ENCODE results near the gene NXN.
"Not testable (repeated sequence)": the region's sequence is repeated elsewhere in the genome, so short reads cannot be mapped to it uniquely, and the experiment has no call there.

The NXN gene

DNA sequence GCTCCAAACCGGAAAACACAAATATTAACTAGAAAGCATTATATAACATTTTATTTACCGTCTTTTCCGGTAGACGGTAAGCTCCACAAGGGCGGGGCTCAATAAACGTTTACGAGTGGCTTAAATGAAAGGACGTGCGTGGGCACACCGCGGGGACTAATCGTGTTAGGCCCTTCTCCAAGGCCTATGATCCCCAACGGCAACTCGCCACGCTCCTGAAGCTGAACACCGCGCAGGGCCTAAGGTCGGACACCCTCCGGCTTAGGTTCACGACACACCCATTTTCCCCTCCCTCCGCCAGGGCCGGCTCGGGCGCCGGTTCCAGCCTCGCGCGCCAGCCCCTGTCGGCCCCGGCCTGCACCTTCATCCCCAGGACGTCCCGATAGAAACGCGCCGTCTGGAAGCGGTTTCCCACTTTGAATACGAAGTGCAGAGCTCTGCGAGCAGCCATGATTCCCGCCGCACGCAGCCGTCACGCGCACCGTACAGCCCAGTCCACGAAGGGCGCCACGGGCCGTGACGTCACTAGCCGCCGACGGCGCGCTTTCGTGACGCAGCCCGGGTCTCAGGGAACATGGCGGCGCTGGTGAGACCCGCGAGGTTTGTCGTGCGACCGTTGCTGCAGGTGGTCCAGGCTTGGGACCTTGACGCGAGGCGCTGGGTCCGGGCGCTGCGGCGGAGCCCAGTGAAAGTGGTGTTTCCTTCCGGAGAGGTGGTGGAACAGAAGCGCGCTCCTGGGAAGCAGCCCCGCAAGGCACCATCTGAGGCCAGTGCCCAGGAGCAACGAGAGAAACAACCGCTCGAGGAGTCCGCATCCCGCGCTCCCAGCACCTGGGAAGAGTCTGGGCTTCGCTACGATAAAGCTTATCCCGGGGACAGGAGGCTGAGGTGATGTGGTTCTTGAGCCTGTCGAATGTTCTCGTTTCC, 197.5 kb downstream of the NXN start, which contains the start of the genes GLOD4 and MRM3:
Gene GLOD4 (minus strand): TSS at position 476 of the 927 bp plus-strand sequence. CDS start 25 bp downstream, at position 451.
Gene MRM3 (plus strand): TSS at position 549 of the 927 bp plus-strand sequence. CDS start 26 bp downstream, at position 575.
- Histone ChIP-seq H3K27ac (ENCODE audit: low read depth, low read length) (peak within 1 kb of the TSS; percentile 72), H3K4me3 (ENCODE audit: low read length) (peak within 1 kb of the TSS; percentile 96), H3K4me1 (ENCODE audit: control insufficient read depth, insufficient read depth, low read length) (peaks cover 6% of the 10 kb centered on the region), H3K27me3 (ENCODE audit: control insufficient read depth, insufficient read depth, low read length) (no peaks in the 10 kb centered on the region), H3K9ac (ENCODE audit: low read length) (peak within 1 kb of the TSS; percentile 84), H3K36me3 (ENCODE audit: control insufficient read depth, insufficient read depth, low read length) (peaks cover 4% of the 10 kb centered on the region)

DNA sequence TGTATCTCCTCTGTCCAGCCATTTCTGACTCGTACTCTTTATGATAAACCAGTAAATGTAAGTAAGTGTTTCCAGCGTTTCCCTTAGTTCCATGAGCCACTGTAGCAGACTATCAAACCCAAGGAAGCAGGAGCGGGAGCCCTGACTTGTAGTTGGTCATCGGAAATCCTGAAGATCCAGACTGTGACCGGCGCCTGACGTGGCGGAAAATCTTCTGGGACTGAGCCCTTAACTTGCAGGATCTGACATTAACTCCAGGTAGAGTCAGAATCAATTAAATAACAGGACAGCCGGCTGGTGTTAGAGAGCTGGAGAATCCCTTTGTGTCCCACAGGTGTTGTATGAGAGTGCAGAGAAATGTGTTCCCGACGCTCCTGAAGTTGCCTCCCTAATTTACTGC, 201.5 kb downstream of the NXN start:
- no peak overlapping the region for H3K9ac ChIP-seq (ENCODE audit: low read length)
- H3K36me3 ChIP-seq (ENCODE audit: control insufficient read depth, insufficient read depth, low read length), result peaks cover 26% of the 10 kb centered on the region
- peaks cover 6% of the 10 kb centered on the region for H3K4me1 ChIP-seq (ENCODE audit: control insufficient read depth, insufficient read depth, low read length)
- no peak overlapping the region for H3K27ac ChIP-seq (ENCODE audit: low read depth, low read length)
- H3K4me3 ChIP-seq (ENCODE audit: low read length), result no peak overlapping the region
- no peaks in the 10 kb centered on the region for H3K27me3 ChIP-seq (ENCODE audit: control insufficient read depth, insufficient read depth, low read length)

- Histone ChIP-seq H3K9ac (ENCODE audit: low read length) (no peak overlapping the region), H3K4me1 (ENCODE audit: control insufficient read depth, insufficient read depth, low read length) (no peaks in the 10 kb centered on the region), H3K27ac (ENCODE audit: low read depth, low read length) (no peak overlapping the region), H3K27me3 (ENCODE audit: control insufficient read depth, insufficient read depth, low read length) (no peaks in the 10 kb centered on the region), H3K36me3 (ENCODE audit: control insufficient read depth, insufficient read depth, low read length) (peaks cover 35% of the 10 kb centered on the region), H3K4me3 (ENCODE audit: low read length) (no peak overlapping the region)
Observed at GRCh38 chr17:774313-774584, 205.3 kb downstream of the NXN start.

- H3K4me3 ChIP-seq (ENCODE audit: low read length), result no peak overlapping the region
- no peaks in the 10 kb centered on the region for H3K27me3 ChIP-seq (ENCODE audit: control insufficient read depth, insufficient read depth, low read length)
- H3K36me3 ChIP-seq (ENCODE audit: control insufficient read depth, insufficient read depth, low read length), result peaks cover 38% of the 10 kb centered on the region
- H3K4me1 ChIP-seq (ENCODE audit: control insufficient read depth, insufficient read depth, low read length), result no peaks in the 10 kb centered on the region
- no peak overlapping the region for H3K9ac ChIP-seq (ENCODE audit: low read length)
- no peak overlapping the region for H3K27ac ChIP-seq (ENCODE audit: low read depth, low read length)
Observed at GRCh38 chr17:773467-774312, 205.9 kb downstream of the NXN start.

DNA sequence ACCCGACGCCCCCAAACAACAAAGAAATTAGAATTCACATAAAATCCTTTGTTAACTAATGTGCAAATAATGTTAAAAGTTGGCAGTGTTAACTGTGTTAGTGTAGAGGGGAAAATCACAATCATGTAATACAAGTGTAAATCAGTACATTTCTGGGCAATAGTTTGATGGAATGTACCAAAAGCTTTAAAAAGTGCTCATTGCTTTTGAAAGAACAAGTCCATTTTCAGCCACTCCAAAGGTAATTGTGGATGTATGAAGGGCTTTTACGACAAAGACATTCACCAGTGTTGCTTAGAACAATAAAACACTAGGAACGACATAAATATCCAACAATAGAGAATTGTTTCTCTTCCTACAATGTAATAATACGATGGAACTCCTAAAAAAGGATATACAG, 206.6 kb downstream of the NXN start:
- H3K27me3 ChIP-seq (ENCODE audit: control insufficient read depth, insufficient read depth, low read length), result no peaks in the 10 kb centered on the region
- no peaks in the 10 kb centered on the region for H3K4me1 ChIP-seq (ENCODE audit: control insufficient read depth, insufficient read depth, low read length)
- H3K9ac ChIP-seq (ENCODE audit: low read length), result no peak overlapping the region
- H3K27ac ChIP-seq (ENCODE audit: low read depth, low read length), result no peak overlapping the region
- no peak overlapping the region for H3K4me3 ChIP-seq (ENCODE audit: low read length)
- H3K36me3 ChIP-seq (ENCODE audit: control insufficient read depth, insufficient read depth, low read length), result peaks cover 38% of the 10 kb centered on the region

DNA sequence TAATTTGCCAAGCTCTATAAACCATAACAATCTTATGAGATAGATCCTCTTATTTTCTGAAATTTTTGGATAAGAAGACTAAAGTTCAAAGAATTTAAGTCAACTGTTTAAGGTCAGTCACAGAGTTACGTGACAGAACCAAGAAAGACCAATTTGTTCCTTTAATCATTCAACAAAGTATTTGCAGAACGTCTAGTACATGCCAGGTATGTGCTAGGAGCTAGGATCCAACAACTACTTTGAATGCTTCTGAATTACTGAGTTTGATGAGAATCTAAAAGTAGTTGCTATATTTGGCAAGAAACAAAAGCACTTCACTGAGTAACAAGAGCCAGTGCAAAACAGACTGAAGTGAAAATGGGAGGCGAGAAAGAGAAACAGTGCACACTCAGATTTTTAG, 212.5 kb downstream of the NXN start:
- no peaks in the 10 kb centered on the region for H3K4me1 ChIP-seq (ENCODE audit: control insufficient read depth, insufficient read depth, low read length)
- no peak overlapping the region for H3K9ac ChIP-seq (ENCODE audit: low read length)
- no peaks in the 10 kb centered on the region for H3K27me3 ChIP-seq (ENCODE audit: control insufficient read depth, insufficient read depth, low read length)
- no peak overlapping the region for H3K4me3 ChIP-seq (ENCODE audit: low read length)
- H3K27ac ChIP-seq (ENCODE audit: low read depth, low read length), result no peak overlapping the region
- peaks cover 20% of the 10 kb centered on the region for H3K36me3 ChIP-seq (ENCODE audit: control insufficient read depth, insufficient read depth, low read length)

DNA sequence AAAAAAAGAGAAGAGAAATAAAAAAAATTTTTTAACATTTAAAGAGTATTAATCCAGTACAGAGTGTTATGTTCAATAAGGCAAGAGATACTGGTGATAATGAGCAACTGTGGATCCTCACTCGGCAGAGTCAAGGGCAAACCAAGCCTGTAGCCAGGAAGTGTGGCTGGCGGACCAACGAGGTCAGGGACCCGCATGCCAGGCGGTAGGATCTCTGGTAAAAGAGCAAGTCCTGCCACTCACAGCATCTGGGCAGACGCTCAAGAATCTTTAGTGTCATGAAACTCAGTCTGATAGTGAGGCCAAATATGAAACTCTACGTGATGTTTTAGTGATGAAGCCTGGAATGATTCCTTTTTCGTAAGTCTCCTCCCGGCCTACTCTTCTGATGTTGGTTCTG, 219.2 kb downstream of the NXN start:
- H3K9ac ChIP-seq (ENCODE audit: low read length), result no peak overlapping the region
- H3K36me3 ChIP-seq (ENCODE audit: control insufficient read depth, insufficient read depth, low read length), result peaks cover 21% of the 10 kb centered on the region
- no peaks in the 10 kb centered on the region for H3K27me3 ChIP-seq (ENCODE audit: control insufficient read depth, insufficient read depth, low read length)
- no peaks in the 10 kb centered on the region for H3K4me1 ChIP-seq (ENCODE audit: control insufficient read depth, insufficient read depth, low read length)
- H3K27ac ChIP-seq (ENCODE audit: low read depth, low read length), result no peak overlapping the region
- H3K4me3 ChIP-seq (ENCODE audit: low read length), result no peak overlapping the region

GRCh38 chr17:759964-760363, 219.6 kb downstream of the NXN start:
- H3K36me3 ChIP-seq (ENCODE audit: control insufficient read depth, insufficient read depth, low read length), result peaks cover 17% of the 10 kb centered on the region

DNA sequence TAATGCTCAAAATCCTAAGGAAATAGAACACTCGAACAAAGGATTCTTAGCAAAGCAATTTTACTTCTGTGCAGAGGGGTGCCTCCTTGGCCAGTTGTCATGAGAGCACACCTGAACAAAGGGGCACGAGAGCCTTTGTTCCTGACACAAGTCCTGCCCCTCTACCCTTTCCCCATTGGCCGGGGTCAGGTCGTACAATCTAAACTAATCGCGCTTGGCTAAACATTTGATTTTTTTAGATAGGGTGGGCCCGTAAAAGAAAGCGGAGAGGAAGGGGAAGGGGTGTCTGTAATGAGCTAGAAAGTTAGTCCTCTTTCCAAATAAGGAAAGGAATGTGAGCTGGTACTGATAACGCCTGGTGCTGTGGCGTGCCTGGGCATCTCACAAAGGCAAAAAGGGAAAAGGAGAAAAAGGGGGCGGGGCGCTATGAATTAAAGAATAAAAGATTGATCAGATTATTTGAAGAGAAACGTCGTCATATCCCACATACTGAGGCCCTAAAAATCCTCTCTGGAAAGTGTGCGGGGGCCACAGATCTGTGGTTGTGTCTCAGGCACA, 223.5 kb downstream of the NXN start:
- H3K4me1 ChIP-seq (ENCODE audit: control insufficient read depth, insufficient read depth, low read length); H3K27me3 ChIP-seq (ENCODE audit: control insufficient read depth, insufficient read depth, low read length); H3K9ac ChIP-seq (ENCODE audit: low read length); H3K4me3 ChIP-seq (ENCODE audit: low read length): not testable (repeated sequence)
- Histone ChIP-seq H3K36me3 (ENCODE audit: control insufficient read depth, insufficient read depth, low read length) (peaks cover 13% of the 10 kb centered on the region), H3K27ac (ENCODE audit: low read depth, low read length) (peak overlapping the region; percentile 13)

More at GRCh38 chr17:759964-760363, 219.6 kb downstream of the NXN start:
- Histone ChIP-seq H3K9ac (ENCODE audit: low read length) (no peak overlapping the region), H3K4me3 (ENCODE audit: low read length) (no peak overlapping the region), H3K27me3 (ENCODE audit: control insufficient read depth, insufficient read depth, low read length) (no peaks in the 10 kb centered on the region), H3K27ac (ENCODE audit: low read depth, low read length) (no peak overlapping the region), H3K4me1 (ENCODE audit: control insufficient read depth, insufficient read depth, low read length) (no peaks in the 10 kb centered on the region)

GRCh38 chr17:755319-755961, 224.1 kb downstream of the NXN start:
- not testable (repeated sequence) for H3K27me3 ChIP-seq (ENCODE audit: control insufficient read depth, insufficient read depth, low read length); H3K27ac ChIP-seq (ENCODE audit: low read depth, low read length); H3K9ac ChIP-seq (ENCODE audit: low read length); H3K4me3 ChIP-seq (ENCODE audit: low read length); H3K4me1 ChIP-seq (ENCODE audit: control insufficient read depth, insufficient read depth, low read length); H3K36me3 ChIP-seq (ENCODE audit: control insufficient read depth, insufficient read depth, low read length)

DNA sequence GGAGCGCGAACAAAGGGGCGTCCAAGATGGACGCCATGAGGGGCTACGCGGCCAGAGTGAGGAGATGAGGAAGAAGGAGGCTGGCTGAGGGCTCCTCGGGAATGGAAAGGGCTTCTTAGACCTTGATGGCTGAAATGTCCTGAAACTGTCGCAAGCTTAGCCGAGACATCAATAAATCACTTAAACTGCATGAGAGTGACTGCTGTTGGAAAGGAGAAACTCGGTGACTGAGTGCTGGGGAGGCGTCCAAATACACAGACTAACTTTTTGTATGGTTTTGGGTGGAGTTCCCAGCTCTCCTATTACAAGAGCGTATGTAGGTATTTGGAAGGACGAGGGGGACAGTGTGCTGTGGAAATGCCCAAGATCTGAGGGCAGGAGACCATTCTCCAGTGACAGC, 226.2 kb downstream of the NXN start:
- Histone ChIP-seq H3K36me3 (ENCODE audit: control insufficient read depth, insufficient read depth, low read length) (no peaks in the 10 kb centered on the region), H3K27ac (ENCODE audit: low read depth, low read length) (no peak overlapping the region), H3K27me3 (ENCODE audit: control insufficient read depth, insufficient read depth, low read length) (no peaks in the 10 kb centered on the region), H3K4me3 (ENCODE audit: low read length) (no peak overlapping the region), H3K4me1 (ENCODE audit: control insufficient read depth, insufficient read depth, low read length) (peaks cover 9% of the 10 kb centered on the region), H3K9ac (ENCODE audit: low read length) (no peak overlapping the region)
